HG03439 (cell line): ENCODE data around the gene TMEM131.

Experiments
- ATAC-seq: cut with Tn5 transposase; IDR thresholded peaks from one replicate; pipeline ENCODE4 v1.9.1; 2021; ENCODE audit warnings: mild to moderate bottlenecking, moderate library complexity; ENCODE audit not compliant: unreplicated experiment

The TMEM131 gene

DNA sequence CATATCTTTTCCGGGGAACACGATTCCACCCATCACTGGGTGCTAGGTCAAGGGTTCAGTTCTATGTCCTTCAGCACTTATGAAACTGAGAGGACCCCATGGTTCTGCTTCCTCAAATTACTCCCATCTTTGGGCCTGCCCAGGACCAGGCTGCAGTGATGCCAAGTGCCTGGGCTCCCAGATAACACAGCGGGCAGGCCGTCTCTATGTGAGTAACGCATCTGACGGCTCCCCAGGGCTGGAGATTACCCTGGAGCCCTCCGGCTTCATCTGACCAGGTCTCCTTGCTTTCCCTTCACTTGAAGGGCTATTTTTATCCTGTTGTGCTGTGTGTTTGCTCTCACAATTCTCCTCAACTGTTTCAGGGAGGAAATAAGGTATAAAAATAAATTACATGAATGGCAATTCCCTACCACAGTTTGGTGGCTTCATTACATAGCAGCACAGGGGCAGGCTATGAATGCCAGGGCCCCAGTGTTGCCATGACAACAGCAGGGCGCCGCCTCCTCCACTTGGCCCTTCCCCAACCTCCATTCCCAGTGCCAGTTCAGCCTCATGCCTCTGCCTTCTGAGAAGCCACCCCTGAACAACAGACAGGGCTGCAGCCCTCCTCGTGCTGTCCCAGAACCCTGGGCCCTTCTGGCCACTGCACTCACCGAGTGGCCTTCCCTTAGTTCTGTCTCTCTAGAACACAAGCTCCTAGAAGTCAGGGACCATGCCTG is 25.4 kb upstream of the TMEM131 start:
- ATAC-seq = no peak

DNA sequence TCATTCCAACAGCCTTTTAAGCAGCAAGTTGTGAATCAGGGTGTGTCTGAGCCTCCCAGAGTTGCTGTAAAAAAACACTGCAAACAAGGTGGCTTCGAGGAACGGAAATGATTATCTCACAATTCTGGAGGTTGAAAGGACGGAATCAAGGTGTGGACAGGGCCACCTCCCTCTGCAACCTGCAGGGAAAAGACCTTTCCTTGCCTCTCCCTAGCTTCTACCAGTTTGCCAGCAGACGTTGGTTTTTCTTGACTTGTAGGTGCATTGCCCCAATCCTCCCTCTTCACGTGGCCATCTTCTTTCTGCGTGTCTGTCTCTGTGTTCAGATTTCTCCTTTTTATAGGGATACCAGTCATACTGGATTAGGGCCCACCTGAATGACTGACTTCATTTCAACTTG is 24.8 kb upstream of the TMEM131 start:
- no peak for ATAC-seq

DNA sequence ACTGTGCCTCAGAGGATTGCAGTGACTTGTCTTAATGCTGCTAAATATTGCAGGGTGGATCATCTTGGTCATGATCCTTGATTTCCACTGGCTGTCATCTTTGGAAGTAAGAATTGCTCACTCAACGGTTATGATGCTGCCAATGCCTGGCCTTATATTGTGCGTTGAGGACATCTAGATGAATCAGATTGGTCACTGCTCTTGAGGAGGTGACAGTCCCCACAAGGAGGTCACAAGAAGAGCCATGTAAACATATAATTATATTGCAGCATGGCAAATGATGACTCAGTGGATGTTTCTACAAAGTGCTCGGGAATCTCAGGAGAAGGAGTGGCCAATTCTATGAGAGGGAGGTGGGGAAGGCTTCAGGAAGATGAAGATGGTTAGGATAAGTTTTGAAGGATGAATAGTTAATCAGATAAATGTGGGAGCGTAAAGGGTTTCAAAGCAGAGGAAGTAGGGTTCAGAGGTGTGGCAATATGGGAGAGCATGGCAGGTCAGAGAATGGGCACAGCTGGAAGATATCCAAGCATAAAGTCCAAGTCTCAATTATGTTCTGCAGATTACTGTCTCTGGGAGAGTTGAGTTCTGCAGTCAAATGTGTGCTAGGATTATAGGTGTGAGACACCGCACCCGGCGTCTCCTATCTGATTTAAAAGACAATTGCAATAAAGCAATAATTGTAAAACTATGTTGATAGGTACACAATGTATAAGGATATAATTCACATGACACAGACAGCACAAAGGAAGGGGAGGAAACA is 21.3 kb upstream of the TMEM131 start:
- no peak for ATAC-seq

- ATAC-seq = no peak
Observed at GRCh38 chr2:98015671-98016070, 19.9 kb upstream of the TMEM131 start.

DNA sequence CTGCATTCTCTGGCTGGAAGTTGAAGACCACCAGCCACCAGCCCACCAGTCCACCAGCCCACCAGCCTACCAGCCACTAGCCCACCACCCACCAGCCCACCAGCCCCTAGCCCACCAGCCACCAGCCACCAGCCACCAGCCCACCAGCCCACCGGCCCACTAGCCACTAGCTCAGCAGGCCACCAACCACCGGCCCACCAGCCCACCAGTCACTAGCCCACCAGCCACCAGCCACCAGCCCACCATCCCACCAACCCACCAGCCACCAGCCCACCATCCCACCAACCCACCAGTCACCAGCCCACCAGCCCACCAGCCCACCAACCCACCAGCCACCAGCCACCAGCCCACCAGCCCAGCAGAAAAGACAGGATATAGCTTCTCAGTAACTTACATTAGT is 18.6 kb upstream of the TMEM131 start:
- ATAC-seq = no peak

DNA sequence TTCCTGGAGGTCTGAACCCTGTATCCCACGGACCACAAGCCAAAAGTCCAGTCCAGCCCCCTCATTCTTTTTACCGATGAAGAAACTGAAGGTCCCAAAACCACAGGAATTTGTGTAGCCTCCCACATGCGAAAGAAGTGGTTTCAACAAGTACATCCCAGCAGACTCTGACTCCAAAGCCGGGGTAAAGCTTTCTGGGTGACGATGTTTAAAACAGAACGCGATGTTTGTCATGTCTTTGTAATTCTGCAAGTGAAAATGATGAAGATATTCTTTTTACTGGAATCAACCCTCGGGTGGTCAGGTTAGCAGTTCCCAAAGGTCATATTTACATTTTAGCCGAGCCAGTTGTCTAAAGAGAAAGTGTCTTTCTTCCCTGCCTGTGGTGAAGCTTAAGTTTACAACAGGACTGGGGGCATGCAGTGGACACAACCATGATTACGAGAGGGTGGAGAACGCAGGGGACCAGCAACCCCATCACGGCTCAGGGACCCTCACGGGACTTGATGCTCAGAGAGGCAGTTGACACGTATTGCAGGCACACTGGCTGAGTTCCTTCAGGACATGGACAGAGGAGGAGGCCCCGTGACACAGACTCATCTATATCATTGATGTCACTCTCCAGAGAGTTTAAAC is 17.8 kb upstream of the TMEM131 start:
- ATAC-seq = no peak

GRCh38 chr2:98012561-98012991 is 16.8 kb upstream of the TMEM131 start:
- peak; percentile 76 for ATAC-seq

GRCh38 chr2:98009887-98010760 is 14.4 kb upstream of the TMEM131 start:
- ATAC-seq = no peak

DNA sequence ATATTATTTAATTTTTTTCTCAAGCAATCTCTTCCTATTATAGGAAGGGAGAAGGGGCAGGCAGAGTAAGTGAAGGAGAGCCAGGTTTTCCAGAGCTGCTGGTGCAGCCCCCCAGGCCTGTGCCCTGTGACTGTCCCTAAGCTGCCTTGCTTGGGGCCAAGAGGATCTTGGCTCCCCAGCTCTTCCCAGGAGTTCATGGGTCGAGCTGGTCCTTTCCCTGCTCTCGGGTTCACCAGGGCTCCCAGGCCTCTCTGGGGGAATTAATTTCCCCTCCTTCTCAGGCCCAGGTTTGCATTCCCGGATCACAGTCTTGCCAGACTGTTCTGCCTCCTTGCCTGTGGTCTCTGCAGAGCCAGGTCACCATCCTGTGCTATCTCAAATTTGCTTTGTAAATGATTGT is 12.7 kb upstream of the TMEM131 start:
- ATAC-seq = no peak

- ATAC-seq = no peak
Observed at GRCh38 chr2:98006378-98006777, 10.6 kb upstream of the TMEM131 start.

GRCh38 chr2:98004613-98005012 is 8.9 kb upstream of the TMEM131 start:
- ATAC-seq = no peak

GRCh38 chr2:98004047-98004446 is 8.3 kb upstream of the TMEM131 start:
- ATAC-seq = no peak

- ATAC-seq = no peak
Observed at GRCh38 chr2:97999536-97999935, 3.8 kb upstream of the TMEM131 start.

DNA sequence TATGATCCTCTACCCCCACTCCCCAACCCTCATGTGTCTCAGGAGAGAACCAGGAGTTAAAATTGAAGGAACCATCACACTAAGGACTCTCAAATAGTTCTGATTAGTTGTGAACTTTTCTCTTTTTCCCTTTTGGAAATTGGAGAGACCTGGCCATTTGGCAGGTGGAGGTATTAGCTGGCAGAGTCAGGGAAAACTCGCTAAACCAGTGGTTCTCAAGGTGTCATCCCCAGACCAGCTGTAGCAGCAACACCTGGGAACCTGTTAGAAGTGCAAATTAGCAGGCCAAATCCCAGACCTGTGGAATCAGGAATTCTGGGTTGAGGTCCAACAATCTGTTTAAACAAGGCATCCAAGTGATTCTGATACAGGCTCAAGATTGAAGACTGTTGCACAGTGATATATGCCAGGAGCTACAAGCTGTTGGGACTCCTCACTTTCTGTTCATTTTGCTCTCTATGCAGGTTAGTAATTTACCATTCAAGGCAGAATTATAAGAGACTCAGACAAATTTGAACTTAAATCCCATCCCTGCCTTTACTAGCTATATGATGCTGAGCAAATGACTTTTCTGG is 2.8 kb upstream of the TMEM131 start:
- ATAC-seq = no peak

DNA sequence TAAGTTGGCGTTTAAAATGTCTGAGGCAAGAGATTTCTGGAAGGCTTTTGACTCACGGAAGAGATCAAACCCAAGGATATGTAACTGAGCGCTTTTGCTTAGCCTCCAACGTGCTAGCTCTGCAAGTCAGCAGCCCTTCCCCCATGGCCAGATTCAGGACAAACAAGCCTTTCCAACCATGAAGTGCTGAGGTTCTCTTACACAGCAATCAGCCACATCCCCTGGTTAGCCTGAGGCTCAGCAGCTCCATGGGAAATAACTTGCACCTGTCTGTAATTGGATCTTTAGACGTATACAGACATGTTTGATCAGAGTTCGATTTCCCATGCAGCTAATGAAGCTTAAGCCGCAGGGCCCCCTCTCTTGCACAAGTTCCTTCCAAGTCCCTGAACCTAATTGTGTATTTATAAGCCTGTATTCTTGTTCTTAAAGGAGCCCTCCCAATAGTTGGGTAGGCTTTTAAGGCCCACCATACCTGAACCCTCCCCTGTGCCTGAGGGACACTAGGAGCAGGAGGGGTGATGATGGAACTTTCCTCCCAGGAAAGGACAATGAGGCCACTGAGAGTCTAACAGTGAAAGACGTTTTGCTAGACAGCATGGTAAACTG is 2.1 kb upstream of the TMEM131 start:
- ATAC-seq = no peak

GRCh38 chr2:97996679-97997078 is 931 bp upstream of the TMEM131 start:
- no peak for ATAC-seq

- peak; percentile 32 for ATAC-seq
Observed at GRCh38 chr2:97995026-97995733, 568 bp downstream of the TMEM131 start.

- ATAC-seq = no peak
Observed at GRCh38 chr2:97994476-97994875, 1.3 kb downstream of the TMEM131 start.

GRCh38 chr2:97993926-97994325 is 1.8 kb downstream of the TMEM131 start:
- no peak for ATAC-seq
